Activated T-cell treated with anti-CD3 and anti-CD28 coated beads for 48 hours (primary cell): ENCODE data around the gene IFRD2.
A peak's percentile ranks its signal among the peaks of the same experiment; 100 is the strongest.
"Not testable (repeated sequence)": the region's sequence is repeated elsewhere in the genome, so short reads cannot be mapped to it uniquely, and the experiment has no call there.

ENCODE experiments used
- DNase-seq: peaks from one replicate; pipeline ENCODE4 v3.0.0-alpha.2; 2020; ENCODE audit warnings: low read depth

Gene IFRD2

GRCh38 chr3:50268276-50268675, 24.0 kb downstream of the IFRD2 start:
- DNase-seq, result no peak

- DNase-seq, result no peak
These were observed 24.8 kb downstream of the IFRD2 start for GRCh38 chr3:50267280-50267913.

- DNase-seq, result no peak
These were observed 25.4 kb downstream of the IFRD2 start for GRCh38 chr3:50266836-50267235.

- no peak for DNase-seq
These were observed 26.2 kb downstream of the IFRD2 start for GRCh38 chr3:50266017-50266416.

- DNase-seq, result no peak
These were observed 26.7 kb downstream of the IFRD2 start for GRCh38 chr3:50265571-50265970.

GRCh38 chr3:50264964-50265485, 27.2 kb downstream of the IFRD2 start:
- no peak for DNase-seq

- DNase-seq, result no peak
These were observed 27.8 kb downstream of the IFRD2 start for GRCh38 chr3:50264383-50264963.

- no peak for DNase-seq
These were observed 28.5 kb downstream of the IFRD2 start for GRCh38 chr3:50263478-50264382.

GRCh38 chr3:50262778-50263177, 29.5 kb downstream of the IFRD2 start:
- DNase-seq, result no peak

GRCh38 chr3:50262200-50262599, 30.0 kb downstream of the IFRD2 start:
- not testable (repeated sequence) for DNase-seq

GRCh38 chr3:50261505-50261904, 30.7 kb downstream of the IFRD2 start:
- DNase-seq, result no peak

GRCh38 chr3:50260942-50261441, 31.2 kb downstream of the IFRD2 start:
- DNase-seq, result no peak

GRCh38 chr3:50260027-50260941, 31.9 kb downstream of the IFRD2 start:
- DNase-seq, result peak; percentile 89

GRCh38 chr3:50259432-50260026, 32.7 kb downstream of the IFRD2 start:
- DNase-seq, result no peak

GRCh38 chr3:50258979-50259378, 33.2 kb downstream of the IFRD2 start:
- no peak for DNase-seq

- no peak for DNase-seq
These were observed 34.1 kb downstream of the IFRD2 start for GRCh38 chr3:50258029-50258680.

- peak; percentile 38 for DNase-seq
These were observed 35.0 kb downstream of the IFRD2 start for GRCh38 chr3:50256978-50257890.

- no peak for DNase-seq
These were observed 37.0 kb downstream of the IFRD2 start for GRCh38 chr3:50255251-50255615.

- DNase-seq, result no peak
These were observed 37.5 kb downstream of the IFRD2 start for GRCh38 chr3:50254577-50255250.
